ENCODE measurements around the gene NUDT16L1.
A peak's percentile ranks its signal among the peaks of the same experiment; 100 is the strongest.

Gene NUDT16L1

GRCh38 chr16:4679850-4680636 lies 13.3 kb upstream of the NUDT16L1 start:
- H3K4me3 ChIP-seq (ENCODE audit: low read depth, low read length) = peak overlapping the region; percentile 35
- no peak for TF ChIP-seq CTCF (IDR thresholded peaks at IDR 0.05; ENCODE audit: borderline replicate concordance, insufficient read depth, low read depth, low read length)

- H3K4me3 ChIP-seq (ENCODE audit: low read depth, low read length) = peak overlapping the region; percentile 35
Measured at GRCh38 chr16:4680673-4681470, 12.5 kb upstream of the NUDT16L1 start.

GRCh38 chr16:4681471-4682083 lies 11.8 kb upstream of the NUDT16L1 start:
- no peak overlapping the region for H3K4me3 ChIP-seq (ENCODE audit: low read depth, low read length)

More at GRCh38 chr16:4680673-4681470, 12.5 kb upstream of the NUDT16L1 start:
- TF ChIP-seq CTCF (IDR thresholded peaks at IDR 0.05; ENCODE audit: borderline replicate concordance, insufficient read depth, low read depth, low read length) = no peak

GRCh38 chr16:4682084-4682591 lies 11.2 kb upstream of the NUDT16L1 start:
- no peak overlapping the region for H3K4me3 ChIP-seq (ENCODE audit: low read depth, low read length)
- TF ChIP-seq CTCF (IDR thresholded peaks at IDR 0.05; ENCODE audit: borderline replicate concordance, insufficient read depth, low read depth, low read length) = no peak

More at GRCh38 chr16:4681471-4682083, 11.8 kb upstream of the NUDT16L1 start:
- no peak for TF ChIP-seq CTCF (IDR thresholded peaks at IDR 0.05; ENCODE audit: borderline replicate concordance, insufficient read depth, low read depth, low read length)

GRCh38 chr16:4682616-4683254 lies 10.6 kb upstream of the NUDT16L1 start:
- peak; percentile 49; the same call in 1 of the 2 replicates for TF ChIP-seq CTCF (IDR thresholded peaks at IDR 0.05; ENCODE audit: borderline replicate concordance, insufficient read depth, low read depth, low read length)
- H3K4me3 ChIP-seq (ENCODE audit: low read depth, low read length) = no peak overlapping the region

GRCh38 chr16:4683255-4684057 lies 9.9 kb upstream of the NUDT16L1 start:
- H3K4me3 ChIP-seq (ENCODE audit: low read depth, low read length) = no peak overlapping the region
- TF ChIP-seq CTCF (IDR thresholded peaks at IDR 0.05; ENCODE audit: borderline replicate concordance, insufficient read depth, low read depth, low read length) = no peak

Data from GM12875 (cell line).